ENCODE results near the gene SAXO1. TPM values are rescaled to one million over a fixed set of nuclear protein-coding genes. Genes with fewer than 3 reads are reported as not detected.

Gene SAXO1
- total RNA-seq, 1 experiment from 2014 or later, result not detected

- Histone ChIP-seq H3K27ac (ENCODE audit: low read depth, low read length) (no peak overlapping the region), H3K36me3 (ENCODE audit: control insufficient read depth in 1 of 2, insufficient read depth in 2 of 2, low read length in 2 of 2) (no peaks in the 10 kb centered on the region), H3K9ac (ENCODE audit: low read length) (no peak overlapping the region), H3K4me1 (ENCODE audit: control insufficient read depth in 1 of 2, insufficient read depth in 2 of 2, low read length in 2 of 2) (no peaks in the 10 kb centered on the region), H2AFZ (ENCODE audit: low read depth, low read length, poor library complexity, severe bottlenecking) (no peak overlapping the region), H3K27me3 (ENCODE audit: insufficient read depth, low read length) (peaks cover 29% of the 10 kb centered on the region), H3K4me2 (ENCODE audit: low read length) (no peak overlapping the region), H4K20me1 (ENCODE audit: insufficient read depth) (no peaks in the 10 kb centered on the region), H3K9me2 (ENCODE audit: insufficient read depth) (no peaks in the 10 kb centered on the region), H3K4me3 (replicated peaks in 1 of 2; ENCODE audit: low read depth in 1 of 2, low read length in 2 of 2) (no peak overlapping the region), H3K9me3 (ENCODE audit: control insufficient read depth in 1 of 2, insufficient read depth in 1 of 2, low read depth in 1 of 2, low read length in 2 of 2) (no peaks in the 10 kb centered on the region), H3K79me2 (ENCODE audit: insufficient read depth, low read length) (no peaks in the 10 kb centered on the region)
- RAD21 ChIA-PET (ENCODE audit: low non-redundant PET in 1 of 2, low total read pairs in 2 of 2, uncharacterized antibody in 2 of 2, unreplicated experiment in 2 of 2), result no interaction called here
- no peak for TF ChIP-seq CEBPB (IDR thresholded peaks at IDR 0.05; ENCODE audit: low read depth)
- no peak for TF ChIP-seq POLR2A (IDR thresholded peaks at IDR 0.05; ENCODE audit: borderline replicate concordance, extremely low read depth, insufficient read depth, insufficient read length)
- no peak for TF ChIP-seq SP1 (IDR thresholded peaks at IDR 0.05; ENCODE audit: low read depth)
- no peak for TF ChIP-seq EZH2phosphoT487 (IDR thresholded peaks at IDR 0.05; ENCODE audit: borderline replicate concordance)
- no peak for TF ChIP-seq FOSL1 (IDR thresholded peaks at IDR 0.05; ENCODE audit: low read depth)
- no peak for ATAC-seq
- intact Hi-C loops (cut with micrococcal nuclease), result no loop called here
- DNase-seq (ENCODE audit: low read depth, low spot score), result no peak
- no TSS peak for BruUV-seq (replicated peaks)
- POLR2A ChIA-PET, result no interaction called here
- CTCF ChIA-PET, result no interaction called here
Measured at GRCh38 chr9:18970393-18970792, 62.6 kb downstream of the SAXO1 start.

DNA sequence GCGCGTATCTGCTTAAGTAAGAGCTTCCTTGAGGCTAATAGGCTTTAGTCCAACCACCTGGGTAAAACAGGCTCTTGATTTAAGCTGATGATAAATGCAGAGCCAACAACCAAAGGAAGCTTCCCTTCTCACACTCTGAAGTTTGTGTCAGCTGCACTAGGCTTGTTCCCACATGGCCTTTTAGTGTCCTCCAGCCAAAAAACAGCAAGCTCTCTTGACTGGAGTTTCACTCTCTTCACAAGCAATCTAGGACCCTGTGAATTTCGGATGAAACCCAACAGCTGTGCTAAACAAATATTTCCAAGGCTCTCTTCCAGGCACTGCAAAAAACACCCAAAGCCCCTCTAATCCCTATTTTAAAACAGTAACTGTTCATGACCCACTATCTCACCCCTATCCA is 63.9 kb downstream of the SAXO1 start:
- Histone ChIP-seq H3K4me2 (ENCODE audit: low read length) (no peak overlapping the region), H3K9ac (ENCODE audit: low read length) (no peak overlapping the region), H3K79me2 (ENCODE audit: insufficient read depth, low read length) (no peaks in the 10 kb centered on the region), H3K27ac (ENCODE audit: low read depth, low read length) (no peak overlapping the region), H3K36me3 (ENCODE audit: control insufficient read depth in 1 of 2, insufficient read depth in 2 of 2, low read length in 2 of 2) (no peaks in the 10 kb centered on the region), H3K9me3 (ENCODE audit: control insufficient read depth in 1 of 2, insufficient read depth in 1 of 2, low read depth in 1 of 2, low read length in 2 of 2) (no peaks in the 10 kb centered on the region), H3K4me3 (replicated peaks in 1 of 2; ENCODE audit: low read depth in 1 of 2, low read length in 2 of 2) (no peak overlapping the region), H2AFZ (ENCODE audit: low read depth, low read length, poor library complexity, severe bottlenecking) (no peak overlapping the region), H3K4me1 (ENCODE audit: control insufficient read depth in 1 of 2, insufficient read depth in 2 of 2, low read length in 2 of 2) (no peaks in the 10 kb centered on the region), H3K27me3 (ENCODE audit: insufficient read depth, low read length) (peaks cover 20% of the 10 kb centered on the region; the same call in 1 of the 2 replicates), H4K20me1 (ENCODE audit: insufficient read depth) (no peaks in the 10 kb centered on the region), H3K9me2 (ENCODE audit: insufficient read depth) (no peaks in the 10 kb centered on the region)
- TF ChIP-seq POLR2AphosphoS5 (IDR thresholded peaks at IDR 0.05; ENCODE audit: low read depth, low read length), result no peak
- no peak for TF ChIP-seq ATF3 (IDR thresholded peaks at IDR 0.05)
- TF ChIP-seq ZFX (IDR thresholded peaks at IDR 0.05), result no peak
- TF ChIP-seq CBX3 (IDR thresholded peaks at IDR 0.05; ENCODE audit: low read depth), result no peak
- no peak for TF ChIP-seq RAD21 (IDR thresholded peaks at IDR 0.05; ENCODE audit: low read depth)
- TF ChIP-seq SRF (IDR thresholded peaks at IDR 0.05; ENCODE audit: low read depth), result no peak
- TF ChIP-seq FOSL1 (IDR thresholded peaks at IDR 0.05; ENCODE audit: low read depth), result no peak
- TF ChIP-seq, protein P1, sequence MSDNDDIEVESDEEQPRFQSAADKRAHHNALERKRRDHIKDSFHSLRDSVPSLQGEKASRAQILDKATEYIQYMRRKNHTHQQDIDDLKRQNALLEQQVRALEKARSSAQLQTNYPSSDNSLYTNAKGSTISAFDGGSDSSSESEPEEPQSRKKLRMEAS (IDR thresholded peaks at IDR 0.05), result no peak
- RAD21 ChIA-PET (ENCODE audit: low non-redundant PET in 1 of 2, low total read pairs in 2 of 2, uncharacterized antibody in 2 of 2, unreplicated experiment in 2 of 2), result no interaction called here
- BruUV-seq (replicated peaks), result no TSS peak
- ATAC-seq, result no peak
- CTCF ChIA-PET, result no interaction called here
- no peak for DNase-seq (ENCODE audit: low read depth, low spot score)
- POLR2A ChIA-PET, result no interaction called here
- intact Hi-C loops (cut with micrococcal nuclease), result no loop called here

Measured in HCT116 (cell line).